Left lung (tissue), 10 donors: ENCODE data around the gene UBE2Q1. TPM values are rescaled to one million over a fixed set of nuclear protein-coding genes. Genes with fewer than 3 reads are reported as not detected.
A peak's percentile ranks its signal among the peaks of the same experiment; 100 is the strongest.
"Not testable (repeated sequence)": the region's sequence is repeated elsewhere in the genome, so short reads cannot be mapped to it uniquely, and the experiment has no call there.

Experiments
- ATAC-seq: fragments of 200-7000 bp; cut with Tn5 transposase; one replicate; pipeline ENCODE4 v1.9.1; 2020; ENCODE audit warnings: moderate library complexity
- DNase-seq, 4 donors: peaks; one replicate each; pipeline ENCODE4 v3.0.0-alpha.2; 2013 to 2020
- H3K27ac ChIP-seq, 2 donors: fragments of 200-600 bp; sonication (generic) in 1 of 2; one replicate each; pipeline versions ENCODE4 v1.5.0 to v1.8.0; 2020 to 2021
- H3K27me3 ChIP-seq, 2 donors: fragments of 200-600 bp; sonication (generic) in 1 of 2; one replicate each; pipeline versions ENCODE4 v1.5.0 to v1.8.0; 2020 to 2021
- H3K36me3 ChIP-seq, 2 donors: fragments of 200-600 bp; sonication (generic) in 1 of 2; one replicate each; pipeline versions ENCODE4 v1.5.0 to v1.8.0; 2020 to 2021
- H3K4me1 ChIP-seq, 2 donors: fragments of 200-600 bp; one replicate each; pipeline ENCODE4 v1.8.0; 2021
- H3K4me3 ChIP-seq, 2 donors: fragments of 200-600 bp; sonication (generic) in 1 of 2; one replicate each; pipeline versions ENCODE4 v1.5.0 to v1.8.0; 2020 to 2021; ENCODE audit warnings: mild to moderate bottlenecking in 1 of 2
- H3K9me3 ChIP-seq, 2 donors: fragments of 200-600 bp; sonication (generic) in 1 of 2; one replicate each; pipeline versions ENCODE4 v1.5.0 to v1.8.0; 2020 to 2021
- CTCF ChIP-seq, 2 donors: fragments of 200-600 bp; sonication (generic) in 1 of 2; IDR thresholded peaks; one replicate each; pipeline versions ENCODE4 v1.5.0 to v1.8.0; 2021; ENCODE audit warnings: antibody characterized with exemption in 2 of 2
- intact Hi-C, 2 donors: fragments of 100-400 bp; cut with DNase I; formaldehyde crosslinking; loops; one replicate each; pipeline versions ENCODE4 v1.11.2 to v1.14.2; 2022
- polyA plus RNA-seq, 6 donors: library from polyadenylated mRNA; unstranded; fragments of 120-200 nt; gene quantifications; one replicate each; pipeline ENCODE4 v1.2.1, GENCODE V29; 2013; ENCODE audit not compliant: insufficient read length in 6 of 6
- total RNA-seq, 2 donors: library from RNA; stranded (reverse); fragmentation: NEBNext Ultra II Directional; extraction: Animal tissue kit (Norgen Biotek cat#: 25700); gene quantifications; one replicate each; pipeline ENCODE4 v1.2.1, GENCODE V29; 2021
- donor health status: DM: no; HTN: yes; CAD: no.
- donor health status: DM: no; HTN: no; CAD: no.

The UBE2Q1 gene
- total and polyA plus RNA-seq, 8 donors = 87.0 to 104 (median 100) TPM

GRCh38 chr1:154541231-154541630 lies 17.2 kb downstream of the UBE2Q1 start:
- no peak for TF ChIP-seq CTCF (IDR thresholded peaks at IDR 0.05)
- intact Hi-C loops = loop anchor here in 1 of 2 donors (10.0 kb wide), 1 partner anchor 56 kb away; no protein-coding TSS in a partner anchor
- H3K27ac ChIP-seq = no peak overlapping the region
- DNase-seq (no peak), ATAC-seq (no peak)
- no peak overlapping the region for H3K4me3 ChIP-seq
- H3K4me1 ChIP-seq = peaks cover 0 to 4% of the 10 kb centered on the region in 2 donors
- no peaks in the 10 kb centered on the region for H3K9me3 ChIP-seq
- H3K36me3 ChIP-seq = no peaks in the 10 kb centered on the region
- no peaks in the 10 kb centered on the region for H3K27me3 ChIP-seq

GRCh38 chr1:154539486-154540483 lies 18.7 kb downstream of the UBE2Q1 start:
- no peaks in the 10 kb centered on the region for H3K9me3 ChIP-seq
- H3K27ac ChIP-seq = no peak overlapping the region
- DNase-seq (no peak), ATAC-seq (peak; percentile 74)
- no peaks in the 10 kb centered on the region for H3K27me3 ChIP-seq
- H3K36me3 ChIP-seq = no peaks in the 10 kb centered on the region
- no peak for TF ChIP-seq CTCF (IDR thresholded peaks at IDR 0.05)
- H3K4me3 ChIP-seq = no peak overlapping the region
- intact Hi-C loops = loop anchor here in 1 of 2 donors (10.0 kb wide), 1 partner anchor 55 kb away; no protein-coding TSS in a partner anchor
- peaks cover 0 to 4% of the 10 kb centered on the region in 2 donors for H3K4me1 ChIP-seq

GRCh38 chr1:154536570-154536969 lies 21.9 kb downstream of the UBE2Q1 start:
- DNase-seq (no peak), ATAC-seq (no peak)
- H3K36me3 ChIP-seq = no peaks in the 10 kb centered on the region
- H3K9me3 ChIP-seq = no peaks in the 10 kb centered on the region
- H3K27me3 ChIP-seq = no peaks in the 10 kb centered on the region
- no peak overlapping the region for H3K4me3 ChIP-seq
- H3K4me1 ChIP-seq = peaks cover 0 to 4% of the 10 kb centered on the region in 2 donors
- H3K27ac ChIP-seq = no peak overlapping the region
- TF ChIP-seq CTCF (IDR thresholded peaks at IDR 0.05) = no peak
- intact Hi-C loops = no loop called here

GRCh38 chr1:154533952-154534844 lies 24.3 kb downstream of the UBE2Q1 start:
- Histone ChIP-seq H3K27ac (no peak overlapping the region), H3K9me3 (no peaks in the 10 kb centered on the region), H3K27me3 (no peaks in the 10 kb centered on the region), H3K4me1 (no peaks in the 10 kb centered on the region), H3K36me3 (no peaks in the 10 kb centered on the region), H3K4me3 (no peak overlapping the region)
- peak; percentile 68 for ATAC-seq
- intact Hi-C loops = no loop called here
- TF ChIP-seq CTCF (IDR thresholded peaks at IDR 0.05) = peak in 1 of 2 donors; percentile 18
- no peak for DNase-seq

- H3K27ac ChIP-seq, H3K9me3 ChIP-seq, H3K4me3 ChIP-seq, intact Hi-C loops, H3K27me3 ChIP-seq, DNase-seq, H3K36me3 ChIP-seq, ATAC-seq, H3K4me1 ChIP-seq: not testable (repeated sequence)
Observed at GRCh38 chr1:154531950-154532349, 26.5 kb downstream of the UBE2Q1 start.
